Mucosa of descending colon (tissue), 3 donors: Measurements from ENCODE around the gene HEMGN. TPM values are rescaled to one million over a fixed set of nuclear protein-coding genes. Genes with fewer than 3 reads are reported as not detected.

Experiments
- ATAC-seq: fragments of 200-7000 bp; cut with Tn5 transposase; one replicate; pipeline ENCODE4 v1.9.1; 2020; ENCODE audit warnings: mild to moderate bottlenecking, moderate library complexity
- DNase-seq, 3 donors: peaks; one replicate each; pipeline ENCODE4 v3.0.0-alpha.2; 2020
- H3K36me3 ChIP-seq: fragments of 200-600 bp; one replicate; pipeline ENCODE4 v1.8.0; 2021; ENCODE audit warnings: low read depth, mild to moderate bottlenecking
- H3K4me1 ChIP-seq: fragments of 200-600 bp; one replicate; pipeline ENCODE4 v1.8.0; 2021; ENCODE audit warnings: low read depth, mild to moderate bottlenecking
- H3K4me3 ChIP-seq: fragments of 200-600 bp; one replicate; pipeline ENCODE4 v1.8.0; 2021; ENCODE audit warnings: mild to moderate bottlenecking
- H3K9me3 ChIP-seq: fragments of 200-600 bp; one replicate; pipeline ENCODE4 v1.8.0; 2021; ENCODE audit warnings: mild to moderate bottlenecking
- CTCF ChIP-seq: fragments of 200-600 bp; IDR thresholded peaks from one replicate; pipeline ENCODE4 v1.8.0; 2022; ENCODE audit warnings: antibody characterized with exemption, mild to moderate bottlenecking
- intact Hi-C, 2 donors: fragments of 100-400 bp; cut with DNase I in 1 of 2; cut with micrococcal nuclease in 1 of 2; formaldehyde crosslinking; loops; one replicate each; pipeline versions ENCODE4 v1.11.0 to v1.11.1; 2022; cut with DNase I, micrococcal nuclease
- total RNA-seq, 3 donors: library from RNA; stranded (reverse); fragmentation: NEBNext Ultra II Directional in 2 of 3; extraction: Animal tissue kit (Norgen Biotek cat#: 25700) in 2 of 3; gene quantifications; one replicate each; pipeline versions ENCODE4 v1.2.1 to v1.2.4, GENCODE V29; 2021 to 2023
- donor health status: DM: no; HTN: no; CAD: no; lungs with moderate emphysema.
- donor health status: DM: no; HTN: no; CAD: no.
- donor health status: DM: no; HTN: yes; CAD: no.

Gene HEMGN
- total RNA-seq, 3 donors from 2014 or later, result not detected

- no peak overlapping the region for H3K4me3 ChIP-seq
- no peaks in the 10 kb centered on the region for H3K9me3 ChIP-seq
- H3K4me1 ChIP-seq, result peaks cover 3% of the 10 kb centered on the region
- DNase-seq (peak; percentile 64 to 96 (median 64)), ATAC-seq (peak; percentile 60)
- TF ChIP-seq CTCF, result peak; percentile 43
- no peaks in the 10 kb centered on the region for H3K36me3 ChIP-seq
- intact Hi-C loops, result loop anchor here (10.0 kb wide), 2 partner anchors 111 to 341 kb away; no protein-coding TSS in a partner anchor
Measured at GRCh38 chr9:97923529-97924108, 14.4 kb downstream of the HEMGN start.

GRCh38 chr9:97921959-97922724 is 15.8 kb downstream of the HEMGN start, which contains the start of gene TRMO:
TRMO (minus strand) TSS chr9:97922500; CDS start chr9:97922493, 7 bp downstream.
- Histone ChIP-seq H3K4me1 (peaks cover 3% of the 10 kb centered on the region), H3K36me3 (no peaks in the 10 kb centered on the region), H3K4me3 (peak within 1 kb of the TSS; percentile 29), H3K9me3 (no peaks in the 10 kb centered on the region)
- ATAC-seq, result peak; percentile 95
- TF ChIP-seq CTCF, result peak; percentile 30
- peak; percentile 98 to 100 (median 99) for DNase-seq
- intact Hi-C loops, result loop anchor here (10.0 kb wide), 2 partner anchors 113 to 343 kb away; no protein-coding TSS in a partner anchor

DNA sequence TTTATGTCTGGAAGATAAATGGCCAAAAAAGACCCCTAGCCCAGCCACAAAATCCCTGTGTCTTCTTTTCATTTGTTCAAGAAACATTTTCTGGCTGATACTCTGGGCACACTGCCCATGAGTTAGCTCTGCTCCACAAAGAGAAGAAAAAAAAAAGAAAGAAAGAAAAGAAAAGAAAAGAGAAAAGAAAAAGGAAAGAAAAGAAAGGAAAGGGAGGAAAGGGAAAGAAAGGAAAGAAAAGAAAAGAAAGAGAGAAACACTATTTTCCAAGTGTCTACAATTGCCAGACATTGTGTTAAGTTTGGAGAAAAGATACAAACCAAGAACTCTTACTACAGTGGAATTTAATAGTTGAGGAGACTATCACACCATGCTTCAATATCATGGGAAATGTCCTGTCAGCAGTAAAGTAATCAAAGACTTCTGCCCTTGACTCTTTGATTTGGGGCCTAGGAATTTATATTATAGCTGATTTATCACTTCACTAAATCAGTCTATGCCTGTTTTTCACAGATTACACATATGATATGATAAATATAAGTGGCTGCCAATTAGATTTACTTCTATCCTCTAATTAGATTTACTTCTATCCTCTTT is 18.7 kb downstream of the HEMGN start:
- no peak overlapping the region for H3K4me3 ChIP-seq
- DNase-seq (no peak), ATAC-seq (no peak)
- no peaks in the 10 kb centered on the region for H3K36me3 ChIP-seq
- intact Hi-C loops, result no loop called here
- TF ChIP-seq CTCF, result no peak
- H3K4me1 ChIP-seq, result peaks cover 3% of the 10 kb centered on the region
- H3K9me3 ChIP-seq, result no peaks in the 10 kb centered on the region

DNA sequence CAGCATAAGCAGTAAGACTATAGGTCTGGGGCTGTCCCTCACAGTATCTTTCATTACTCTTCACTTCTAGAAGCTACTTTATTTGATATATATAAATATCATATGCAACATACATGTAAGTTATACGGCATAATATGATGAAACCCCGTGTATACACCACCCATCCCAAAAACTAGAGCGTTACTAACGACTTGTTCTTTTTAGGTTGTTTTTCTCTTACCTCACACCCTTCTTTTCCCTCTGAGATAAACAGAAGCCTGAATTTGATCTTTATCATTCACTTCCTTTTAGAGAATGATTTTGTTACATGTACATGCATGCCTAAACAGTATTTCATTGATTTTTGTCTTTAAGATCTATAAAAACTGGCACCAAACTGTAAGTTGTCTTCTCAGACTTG is 19.4 kb downstream of the HEMGN start:
- no peak for TF ChIP-seq CTCF
- intact Hi-C loops, result no loop called here
- H3K36me3 ChIP-seq, result no peaks in the 10 kb centered on the region
- H3K4me3 ChIP-seq, result no peak overlapping the region
- H3K9me3 ChIP-seq, result no peaks in the 10 kb centered on the region
- H3K4me1 ChIP-seq, result peaks cover 3% of the 10 kb centered on the region
- ATAC-seq, result no peak
- DNase-seq, result no peak

- ATAC-seq, result peak; percentile 32
- H3K36me3 ChIP-seq, result peaks cover 6% of the 10 kb centered on the region
Measured at GRCh38 chr9:97911970-97912369, 26.0 kb downstream of the HEMGN start.

More at GRCh38 chr9:97911970-97912369, 26.0 kb downstream of the HEMGN start:
- TF ChIP-seq CTCF, result no peak
- Histone ChIP-seq H3K9me3 (no peaks in the 10 kb centered on the region), H3K4me1 (peaks cover 3% of the 10 kb centered on the region), H3K4me3 (no peak overlapping the region)
- DNase-seq, result no peak
- intact Hi-C loops, result no loop called here
